HG02798 (cell line): ENCODE measurements around the gene SLC25A42.
"Not testable (repeated sequence)": the region's sequence is repeated elsewhere in the genome, so short reads cannot be mapped to it uniquely, and the experiment has no call there.

ENCODE experiments used
- ATAC-seq: cut with Tn5 transposase; IDR thresholded peaks from one replicate; pipeline ENCODE4 v1.9.1; 2021; ENCODE audit warnings: mild to moderate bottlenecking; ENCODE audit not compliant: unreplicated experiment, poor library complexity

Gene SLC25A42

DNA sequence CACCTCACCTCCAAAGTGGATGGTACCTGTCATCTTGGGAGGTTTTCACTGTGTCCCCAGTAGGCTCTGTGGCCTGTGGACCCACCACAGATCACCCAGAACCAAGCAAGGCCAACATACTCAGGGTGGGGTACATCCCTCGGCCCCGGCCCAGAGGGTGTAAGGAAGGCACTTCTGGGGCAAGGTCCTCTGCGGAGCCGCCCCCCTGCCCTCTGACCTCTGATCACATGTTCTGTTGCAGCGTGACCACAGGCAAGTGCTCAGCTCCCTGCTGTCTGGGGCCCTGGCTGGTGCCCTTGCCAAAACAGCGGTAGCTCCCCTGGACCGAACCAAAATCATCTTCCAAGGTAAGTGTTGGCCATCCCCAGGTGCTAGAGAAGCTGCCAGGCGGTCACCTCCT, 37.7 kb downstream of the SLC25A42 start:
- ATAC-seq = no peak

DNA sequence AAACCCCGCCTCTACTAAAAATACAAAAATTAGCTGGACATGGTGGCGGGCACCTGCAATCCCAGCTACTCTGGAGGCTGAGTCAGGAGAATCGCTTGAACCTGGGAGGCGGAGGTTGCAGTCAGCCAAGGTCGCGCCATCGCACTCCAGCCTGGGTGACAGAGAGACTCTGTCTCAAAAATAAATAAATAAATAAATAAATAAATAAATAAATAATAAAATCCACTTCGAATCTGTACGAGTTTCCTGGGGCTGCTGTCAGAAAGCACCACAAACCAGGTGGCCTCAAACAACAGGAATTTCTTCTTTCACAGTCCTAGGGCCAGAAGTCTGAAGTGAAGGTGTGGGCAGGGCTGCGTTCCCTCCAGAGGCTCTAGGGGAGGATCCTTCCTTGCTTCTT, 38.8 kb downstream of the SLC25A42 start:
- ATAC-seq = not testable (repeated sequence)

DNA sequence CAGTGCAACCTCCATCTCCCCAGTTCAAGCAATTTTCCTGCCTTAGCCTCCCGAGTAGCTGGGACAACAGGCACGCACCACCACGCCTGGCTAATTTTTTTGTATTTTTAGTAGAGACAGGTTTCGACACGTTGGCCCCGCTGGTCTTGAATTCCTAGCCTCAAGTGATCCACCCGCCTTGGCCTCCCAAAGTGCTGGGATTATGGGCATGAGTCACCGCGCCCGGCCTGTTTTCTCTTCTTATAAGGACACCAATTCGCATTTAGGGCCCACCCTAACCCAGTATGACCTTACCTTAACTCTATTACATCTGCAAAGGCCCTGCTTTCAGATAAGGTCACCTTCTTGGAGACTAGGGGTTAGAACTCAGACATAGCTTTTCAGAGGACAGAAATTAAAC, 39.4 kb downstream of the SLC25A42 start:
- ATAC-seq = no peak

DNA sequence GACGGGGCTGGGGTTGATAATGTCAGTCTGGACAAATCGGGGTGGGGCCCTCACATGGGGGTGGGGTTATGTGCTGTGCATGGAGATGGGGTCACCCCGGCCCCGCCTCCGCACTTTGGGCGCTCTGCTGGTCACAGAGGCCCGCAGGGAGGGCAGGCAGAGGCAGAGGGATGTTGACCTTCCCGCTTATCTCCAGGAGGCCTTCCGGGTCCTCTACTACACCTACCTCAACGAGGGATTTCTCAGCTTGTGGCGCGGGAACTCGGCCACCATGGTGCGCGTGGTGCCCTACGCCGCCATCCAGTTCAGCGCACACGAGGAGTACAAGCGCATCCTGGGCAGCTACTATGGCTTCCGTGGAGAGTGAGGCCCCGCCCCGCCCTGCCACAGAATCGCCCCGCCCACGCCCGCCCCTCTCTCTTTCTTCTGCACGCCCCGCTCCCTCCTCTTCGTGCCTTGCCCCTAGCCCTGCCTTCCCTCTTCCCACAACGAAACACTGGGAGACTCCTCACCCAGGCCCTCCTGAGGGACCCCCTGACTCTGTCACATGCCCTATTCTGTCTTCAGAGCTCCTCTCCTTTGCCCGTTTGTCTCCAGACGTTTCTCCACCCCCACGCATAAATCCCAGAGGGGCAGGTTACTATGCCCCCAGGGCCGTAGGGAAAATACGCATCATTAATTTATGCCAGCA, 41.7 kb downstream of the SLC25A42 start:
- ATAC-seq = no peak

DNA sequence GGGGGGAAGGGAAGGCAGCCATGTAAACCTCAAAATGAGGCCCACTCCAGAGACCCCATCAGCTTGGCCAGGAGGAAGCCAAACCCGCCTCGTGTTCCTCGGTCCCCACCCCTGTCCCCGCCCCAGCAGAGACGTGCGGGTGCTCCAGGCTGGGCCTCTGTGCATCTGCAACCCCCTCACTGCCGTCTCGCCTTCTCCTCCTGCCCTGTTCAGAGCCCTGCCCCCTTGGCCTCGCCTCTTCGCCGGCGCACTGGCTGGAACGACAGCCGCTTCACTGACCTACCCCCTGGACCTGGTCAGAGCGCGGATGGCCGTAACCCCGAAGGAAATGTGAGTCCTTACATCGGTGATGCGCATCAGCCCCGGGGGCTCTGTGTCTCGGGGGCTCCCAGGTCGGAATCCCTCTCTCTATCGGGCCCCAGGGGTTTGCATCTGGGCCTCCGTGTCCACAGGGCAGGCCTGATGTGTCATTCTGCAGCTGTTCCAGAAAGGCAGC, 42.3 kb downstream of the SLC25A42 start:
- no peak for ATAC-seq

DNA sequence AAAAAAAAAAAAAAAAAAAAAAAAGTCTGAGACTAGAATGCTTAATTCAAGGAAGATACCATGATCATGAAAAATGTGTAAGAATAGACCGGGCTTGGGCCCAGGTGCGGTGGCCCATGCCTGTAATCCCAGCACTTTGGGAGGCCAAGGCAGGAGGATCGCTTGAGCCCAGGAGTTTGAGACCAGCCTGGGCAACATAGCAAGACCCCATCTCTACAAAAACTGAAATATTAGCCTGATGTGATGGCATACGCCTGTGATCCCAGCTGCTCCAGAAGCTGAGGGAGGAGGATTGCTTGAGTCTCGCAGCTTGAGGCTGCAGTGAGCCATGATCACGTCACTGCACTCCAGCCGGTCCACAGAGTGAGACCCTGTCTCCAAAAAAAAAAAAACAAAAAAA, 43.1 kb downstream of the SLC25A42 start:
- not testable (repeated sequence) for ATAC-seq

DNA sequence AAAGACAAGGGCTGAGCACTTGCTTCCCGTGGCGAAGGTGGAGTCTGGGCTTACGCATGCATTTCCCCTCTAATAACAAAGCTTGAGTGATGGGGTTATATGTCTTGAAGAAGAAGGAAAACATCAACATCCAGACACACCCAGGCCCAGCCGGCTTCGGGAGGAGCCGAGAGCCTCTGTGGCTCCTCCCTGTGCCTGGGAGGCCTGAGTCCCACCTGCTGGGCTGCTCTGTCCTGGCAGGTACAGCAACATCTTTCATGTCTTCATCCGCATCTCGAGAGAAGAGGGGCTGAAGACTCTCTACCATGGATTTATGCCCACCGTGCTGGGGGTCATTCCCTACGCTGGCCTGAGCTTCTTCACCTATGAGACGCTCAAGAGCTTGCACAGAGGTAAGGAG, 43.9 kb downstream of the SLC25A42 start:
- ATAC-seq = no peak

DNA sequence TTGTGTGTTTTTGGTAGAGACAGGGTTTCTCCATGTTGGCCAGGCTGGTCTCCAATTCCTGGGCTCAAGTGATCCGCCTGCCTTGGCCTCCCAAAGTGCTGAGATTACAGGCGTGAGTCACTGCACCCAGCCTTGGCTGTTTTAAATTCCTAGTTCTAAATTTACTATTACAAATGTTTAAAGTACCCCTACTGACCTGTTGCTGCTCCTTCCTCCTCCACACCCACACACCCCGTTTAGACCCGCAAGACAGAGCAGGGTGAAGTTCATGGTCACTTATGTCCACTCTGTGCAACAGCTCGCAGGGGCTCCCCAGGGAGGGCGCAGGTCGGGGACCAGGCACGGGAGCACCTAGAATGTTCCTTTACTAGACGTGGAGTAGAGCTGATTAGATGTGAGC, 45.8 kb downstream of the SLC25A42 start:
- no peak for ATAC-seq

DNA sequence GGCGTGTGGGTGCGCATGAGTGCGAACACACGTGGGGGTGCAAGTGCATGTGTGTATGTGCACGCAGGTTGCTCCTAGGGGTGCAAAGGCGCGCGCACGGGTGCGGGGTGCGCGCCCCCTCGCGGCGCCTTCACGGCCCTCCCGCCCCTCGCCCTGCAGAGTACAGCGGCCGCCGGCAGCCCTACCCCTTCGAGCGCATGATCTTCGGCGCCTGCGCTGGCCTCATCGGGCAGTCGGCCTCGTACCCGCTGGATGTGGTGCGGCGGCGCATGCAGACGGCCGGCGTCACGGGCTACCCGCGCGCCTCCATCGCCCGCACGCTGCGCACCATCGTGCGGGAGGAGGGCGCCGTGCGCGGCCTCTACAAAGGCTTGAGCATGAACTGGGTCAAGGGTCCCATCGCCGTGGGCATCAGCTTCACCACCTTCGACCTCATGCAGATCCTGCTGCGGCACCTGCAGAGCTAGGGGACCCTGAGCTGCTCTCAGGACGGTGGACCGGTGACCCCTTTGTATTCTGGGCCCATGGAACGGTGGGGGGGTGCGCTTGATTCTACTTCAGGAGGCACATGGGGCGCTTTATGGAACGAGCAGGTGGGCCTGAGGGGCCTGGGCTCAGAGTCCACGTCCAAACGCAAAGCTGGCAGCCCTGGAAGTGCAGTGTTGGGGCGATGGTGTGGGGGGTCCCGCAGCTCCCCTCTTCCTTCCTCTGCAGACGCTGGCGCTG, 46.8 kb downstream of the SLC25A42 start:
- ATAC-seq = no peak

DNA sequence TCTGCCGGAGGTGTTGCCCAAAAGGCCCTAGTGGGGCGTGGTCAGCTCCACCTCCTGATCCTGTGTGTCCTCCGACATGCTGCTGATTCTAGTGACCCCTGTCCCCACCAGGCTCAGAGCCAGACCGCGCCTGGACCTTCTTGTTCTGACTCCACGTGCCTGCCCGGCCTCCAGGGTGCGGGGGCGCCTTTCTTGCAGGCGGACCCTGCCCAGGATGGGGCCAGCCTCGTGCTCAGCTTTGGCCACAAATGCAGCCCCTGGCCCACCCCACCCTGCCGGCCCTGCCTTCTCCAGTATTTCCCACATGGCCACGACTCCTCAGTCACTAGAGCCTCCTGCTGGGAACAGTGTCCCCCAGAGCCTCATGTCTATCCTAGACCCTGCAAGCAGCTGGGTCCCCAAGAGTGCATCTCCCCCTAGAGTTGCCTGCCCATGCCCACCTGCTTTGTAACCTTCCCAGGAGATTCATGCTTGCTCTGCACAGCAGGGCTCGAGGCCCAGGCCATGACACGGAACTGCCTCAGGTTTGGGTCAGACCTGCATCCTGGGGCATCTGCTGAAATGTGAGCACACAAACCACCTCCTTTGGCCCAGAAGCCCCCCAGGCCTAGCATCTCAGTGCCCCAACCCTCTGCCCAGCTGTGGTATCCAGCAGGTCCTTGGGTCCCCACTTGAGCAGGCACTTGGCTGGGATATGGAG, 47.5 kb downstream of the SLC25A42 start:
- no peak for ATAC-seq

DNA sequence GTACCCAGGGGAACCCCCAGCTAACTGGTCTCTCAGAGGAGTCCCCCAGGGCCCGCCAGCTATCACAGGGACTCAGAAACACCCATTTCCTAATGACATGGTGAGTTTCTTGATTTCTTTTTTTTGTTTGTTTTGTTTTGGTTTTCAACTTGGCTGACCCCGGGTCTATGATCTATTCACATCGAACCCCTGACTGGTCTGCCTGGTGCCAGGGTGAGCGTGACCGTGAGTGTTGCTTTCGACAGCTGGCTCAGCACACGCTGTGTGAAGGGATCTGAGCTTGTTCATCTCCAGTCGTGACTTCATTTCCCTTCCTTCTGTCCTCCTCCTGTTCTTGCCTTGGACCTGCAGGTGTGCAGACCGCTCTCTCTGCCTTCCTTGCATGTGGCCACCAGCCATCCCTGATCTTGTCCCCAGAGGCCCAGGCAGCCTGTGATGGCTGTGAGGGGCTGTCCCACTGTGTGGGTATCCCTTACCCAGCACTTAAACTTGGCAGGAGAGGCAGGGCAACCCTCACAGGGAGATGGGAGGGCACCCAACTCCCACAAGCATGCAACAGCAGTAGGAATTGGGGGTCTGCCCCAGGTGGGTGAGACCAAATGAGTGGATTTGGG, 48.3 kb downstream of the SLC25A42 start:
- ATAC-seq = no peak

DNA sequence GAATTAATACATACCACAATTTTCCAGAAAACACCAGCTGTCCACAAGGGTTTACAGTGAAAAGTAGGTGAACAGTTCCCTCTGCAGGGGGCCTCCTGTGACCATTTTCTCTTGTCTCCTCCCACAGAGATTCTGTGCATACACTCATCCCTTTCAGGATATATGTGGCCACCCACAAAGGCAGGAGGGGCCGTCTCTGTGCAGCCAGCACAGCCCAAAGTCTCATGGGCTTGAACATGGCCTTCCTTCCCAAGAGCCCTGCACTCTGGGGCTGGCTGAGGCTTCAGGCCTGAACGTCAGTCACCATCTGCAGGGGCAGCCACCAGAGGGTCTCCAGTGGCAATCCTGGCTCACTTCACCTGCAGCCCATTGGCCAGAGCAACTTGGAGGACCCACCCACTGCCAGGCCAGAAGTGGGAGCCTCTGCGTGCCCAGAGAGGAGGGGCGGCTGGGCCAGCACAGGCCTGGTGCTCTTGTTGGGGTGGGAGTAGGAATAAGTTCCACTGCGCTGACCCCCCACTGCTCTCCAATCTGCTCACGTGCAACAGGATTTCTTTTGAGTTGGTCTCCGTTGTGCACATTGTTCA, 49.3 kb downstream of the SLC25A42 start:
- ATAC-seq = no peak

DNA sequence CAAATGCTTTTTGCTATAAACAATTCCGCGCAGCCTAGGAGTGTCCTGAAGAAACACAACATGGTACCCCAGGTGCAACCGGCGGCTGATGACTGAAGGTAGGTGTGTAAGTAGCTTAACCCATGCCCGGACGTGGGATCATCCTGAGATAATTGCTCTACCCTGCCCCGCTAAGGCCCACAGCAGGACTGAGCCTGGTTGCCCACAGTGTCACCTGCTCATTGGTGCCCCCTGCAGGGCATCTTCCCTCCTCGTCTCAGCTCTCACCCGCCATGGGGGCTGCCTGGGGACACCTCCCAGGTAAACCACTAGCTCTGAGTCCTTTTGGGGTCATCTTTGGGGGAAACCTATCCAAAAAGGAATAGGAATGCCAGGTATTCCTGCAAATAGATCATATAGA, 52.2 kb downstream of the SLC25A42 start:
- ATAC-seq = no peak

DNA sequence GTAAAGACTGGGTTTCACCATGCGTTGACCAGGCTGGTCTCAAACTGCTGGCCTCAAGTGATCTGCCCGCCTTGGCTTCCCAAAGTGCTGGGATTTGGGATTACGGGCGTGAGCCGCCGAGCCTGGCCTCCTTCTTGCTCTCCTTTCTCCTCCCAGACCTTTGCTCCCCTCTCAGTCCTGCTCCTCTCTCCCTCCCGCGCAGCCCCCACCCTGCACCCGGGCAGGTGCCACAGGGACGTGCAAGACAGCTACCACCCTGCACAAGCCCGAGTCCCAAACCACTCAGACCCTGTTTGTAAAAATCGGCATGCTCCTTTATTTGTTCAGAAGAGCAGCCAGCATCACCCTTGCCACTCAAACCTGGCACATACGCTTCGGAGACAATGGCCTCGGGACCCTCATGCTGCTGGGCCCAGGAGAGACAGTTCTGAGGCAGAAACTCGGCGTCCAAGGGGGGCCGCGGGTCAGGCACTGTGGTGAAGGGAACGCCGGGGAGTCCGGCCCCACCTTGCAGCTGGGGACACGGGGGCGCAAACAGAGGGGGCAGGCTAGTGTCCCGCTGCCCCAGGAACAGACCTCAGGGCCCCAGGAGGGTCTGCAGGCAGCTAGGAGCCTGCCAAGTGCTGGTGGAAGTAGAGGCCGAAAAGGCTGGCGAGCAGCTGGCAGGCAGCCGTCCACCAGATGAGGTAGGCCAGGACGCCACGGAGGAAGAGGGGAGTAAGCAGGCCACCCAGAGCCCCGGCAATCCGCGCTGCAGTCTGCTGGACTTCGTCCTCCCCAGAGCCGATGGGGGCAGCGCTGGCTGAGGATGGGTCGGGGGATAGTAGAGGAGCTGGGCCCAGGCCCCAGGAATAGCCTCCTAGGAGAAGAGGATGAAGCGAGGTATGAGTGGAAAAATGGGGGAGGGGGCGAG, 55.8 kb downstream of the SLC25A42 start:
- ATAC-seq = no peak

DNA sequence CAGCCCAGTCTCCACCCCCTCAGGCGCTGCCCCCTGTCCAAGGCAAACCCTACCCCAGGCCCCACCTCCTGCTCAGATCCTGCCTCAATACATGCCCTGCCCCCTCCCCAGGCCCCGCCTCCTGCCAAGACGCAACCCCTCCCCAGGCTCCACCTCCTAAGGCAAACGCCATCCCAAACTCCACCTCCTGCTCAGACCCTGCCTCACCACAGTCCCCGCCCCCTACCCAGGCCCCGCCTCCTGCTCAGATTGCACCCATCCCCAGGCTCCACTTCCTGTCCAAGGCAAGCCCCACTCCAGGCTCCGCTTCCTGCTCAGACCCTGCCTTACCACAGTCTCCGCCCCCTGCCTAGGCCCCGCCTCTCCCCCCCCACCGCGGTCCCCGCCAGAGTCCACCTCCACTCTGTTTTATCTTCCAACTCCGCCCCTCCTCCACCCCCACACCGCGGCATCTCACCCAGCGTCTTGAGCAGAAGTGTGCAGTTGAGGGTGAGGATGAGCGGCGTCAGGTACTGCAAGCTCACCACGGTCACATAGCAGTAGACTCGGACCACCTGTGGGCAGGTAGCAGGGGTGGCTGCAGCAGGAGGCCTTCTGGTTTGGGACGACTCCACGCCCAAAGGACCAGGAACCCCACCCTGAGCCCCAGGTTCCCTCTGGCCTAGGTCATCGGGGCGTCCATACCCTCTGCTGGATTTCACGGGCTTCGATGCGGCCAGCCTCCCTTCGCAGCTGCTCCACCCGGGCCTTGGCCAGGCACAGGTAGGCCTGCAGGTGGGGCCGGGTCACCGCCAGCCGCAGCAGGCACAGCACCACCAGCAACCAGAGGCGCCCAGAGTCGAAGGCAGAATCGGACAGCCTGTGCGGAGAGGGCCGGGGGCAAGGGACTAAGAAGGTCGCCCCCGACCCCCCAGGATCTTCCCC, 56.8 kb downstream of the SLC25A42 start:
- ATAC-seq = no peak

DNA sequence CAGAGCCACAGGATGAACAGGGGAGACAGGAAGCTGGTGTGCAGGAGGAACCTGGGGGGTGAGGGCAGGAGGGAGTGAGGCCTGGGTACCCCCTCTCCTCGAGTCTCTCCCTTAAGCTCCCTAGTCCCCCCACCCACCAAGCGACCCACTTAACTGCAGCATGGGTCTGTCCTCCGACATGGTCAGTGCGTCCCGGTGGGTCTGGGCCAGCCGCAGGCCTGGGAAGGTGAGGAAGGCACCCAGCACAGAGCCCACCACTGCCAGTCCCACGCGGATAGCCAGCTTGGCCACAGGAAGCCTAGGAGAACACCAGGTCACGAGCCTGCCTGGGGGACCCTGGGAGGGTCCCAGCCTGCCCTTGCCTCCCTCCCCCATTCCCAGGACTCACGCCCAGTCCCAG, 57.6 kb downstream of the SLC25A42 start:
- no peak for ATAC-seq

DNA sequence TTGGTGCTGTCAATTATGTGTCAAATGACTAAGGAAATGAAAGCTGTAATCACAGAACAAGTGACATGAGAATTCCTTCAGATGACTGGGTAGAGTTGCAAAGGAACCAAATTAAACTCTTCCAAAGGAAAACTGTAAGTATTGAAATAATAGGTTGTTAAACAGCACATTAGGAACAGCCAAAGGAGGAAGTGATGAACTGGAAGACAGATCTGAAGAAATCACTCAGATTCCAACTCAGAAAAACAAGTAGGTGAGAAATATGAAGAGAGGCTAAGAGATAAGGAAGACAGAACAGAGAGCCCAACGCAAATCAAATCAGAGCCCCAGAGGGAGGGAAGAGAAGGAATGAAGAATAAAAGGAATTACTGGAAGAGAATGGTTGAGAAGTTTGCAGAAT, 59.1 kb downstream of the SLC25A42 start:
- no peak for ATAC-seq

DNA sequence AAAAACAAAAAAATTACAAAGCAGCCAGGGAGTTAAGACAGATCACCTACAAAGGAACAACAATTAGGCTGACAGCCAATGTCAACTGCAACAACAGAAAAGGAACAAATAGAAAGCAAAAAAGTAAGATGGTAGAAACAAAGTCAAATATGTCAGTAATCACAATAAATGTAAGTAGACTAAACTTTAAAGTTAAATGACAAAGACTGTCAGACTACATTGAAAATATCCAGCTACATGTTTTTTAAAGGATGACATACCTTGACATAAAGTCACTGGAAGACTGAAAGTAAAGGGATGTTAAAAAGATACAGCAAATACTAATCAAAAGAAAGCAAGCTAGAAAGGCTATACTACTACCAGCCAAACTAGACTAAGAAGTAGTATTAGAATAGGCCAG, 59.6 kb downstream of the SLC25A42 start:
- ATAC-seq = no peak
